Left kidney (tissue), 2 donors: ENCODE data around the gene JMJD1C. TPM values are rescaled to one million over a fixed set of nuclear protein-coding genes. Genes with fewer than 3 reads are reported as not detected.
"Not testable (repeated sequence)": the region's sequence is repeated elsewhere in the genome, so short reads cannot be mapped to it uniquely, and the experiment has no call there.

ENCODE experiments used
- DNase-seq: peaks from one replicate; pipeline ENCODE4 v3.0.0-alpha.2; 2013
- polyA plus RNA-seq: library from polyadenylated mRNA; unstranded; fragments of 120-200 nt; gene quantifications from one replicate; pipeline ENCODE4 v1.2.1, GENCODE V29; 2013; ENCODE audit not compliant: insufficient read length

Gene JMJD1C
- polyA plus RNA-seq, 1 donor, result 119 TPM

GRCh38 chr10:63262430-63263073 is 203.2 kb downstream of the JMJD1C start:
- DNase-seq, result no peak

- DNase-seq, result no peak
These were observed 204.3 kb downstream of the JMJD1C start for GRCh38 chr10:63261496-63261895.

GRCh38 chr10:63260860-63261251 is 204.9 kb downstream of the JMJD1C start:
- no peak for DNase-seq

GRCh38 chr10:63260103-63260859 is 205.5 kb downstream of the JMJD1C start:
- no peak for DNase-seq

- DNase-seq, result no peak
These were observed 206.7 kb downstream of the JMJD1C start for GRCh38 chr10:63258920-63259678.

GRCh38 chr10:63257778-63258177 is 208.0 kb downstream of the JMJD1C start:
- DNase-seq, result no peak

GRCh38 chr10:63256009-63256773 is 209.6 kb downstream of the JMJD1C start:
- DNase-seq, result no peak

GRCh38 chr10:63255316-63255715 is 210.5 kb downstream of the JMJD1C start:
- no peak for DNase-seq

GRCh38 chr10:63253040-63253439 is 212.7 kb downstream of the JMJD1C start:
- DNase-seq, result no peak

GRCh38 chr10:63252095-63252762 is 213.5 kb downstream of the JMJD1C start:
- no peak for DNase-seq

GRCh38 chr10:63250032-63250431 is 215.7 kb downstream of the JMJD1C start:
- DNase-seq, result no peak

GRCh38 chr10:63247771-63248170 is 218.0 kb downstream of the JMJD1C start:
- no peak for DNase-seq

- no peak for DNase-seq
These were observed 219.4 kb downstream of the JMJD1C start for GRCh38 chr10:63246356-63246755.

GRCh38 chr10:63241841-63242281 is 223.9 kb downstream of the JMJD1C start:
- no peak for DNase-seq

GRCh38 chr10:63240807-63241206 is 225.0 kb downstream of the JMJD1C start:
- DNase-seq, result no peak

GRCh38 chr10:63238501-63238900 is 227.3 kb downstream of the JMJD1C start:
- no peak for DNase-seq

GRCh38 chr10:63237396-63237795 is 228.4 kb downstream of the JMJD1C start:
- DNase-seq, result no peak

- DNase-seq, result peak; percentile 15
These were observed 229.5 kb downstream of the JMJD1C start for GRCh38 chr10:63236113-63236935.

- DNase-seq, result not testable (repeated sequence)
These were observed 230.6 kb downstream of the JMJD1C start for GRCh38 chr10:63235136-63235535.

- no peak for DNase-seq
These were observed 236.6 kb downstream of the JMJD1C start for GRCh38 chr10:63229161-63229560.

- no peak for DNase-seq
These were observed 237.5 kb downstream of the JMJD1C start for GRCh38 chr10:63228237-63228636.
